NCI-H524 treated with DMSO at 0.1 percent for 48 hours (cell line): ENCODE data around the gene SYT3.

ENCODE experiments used
- DNase-seq: peaks from one replicate; lab custom pipeline; 2025; lab: John Stamatoyannopoulos, UW

The SYT3 gene, protein sequence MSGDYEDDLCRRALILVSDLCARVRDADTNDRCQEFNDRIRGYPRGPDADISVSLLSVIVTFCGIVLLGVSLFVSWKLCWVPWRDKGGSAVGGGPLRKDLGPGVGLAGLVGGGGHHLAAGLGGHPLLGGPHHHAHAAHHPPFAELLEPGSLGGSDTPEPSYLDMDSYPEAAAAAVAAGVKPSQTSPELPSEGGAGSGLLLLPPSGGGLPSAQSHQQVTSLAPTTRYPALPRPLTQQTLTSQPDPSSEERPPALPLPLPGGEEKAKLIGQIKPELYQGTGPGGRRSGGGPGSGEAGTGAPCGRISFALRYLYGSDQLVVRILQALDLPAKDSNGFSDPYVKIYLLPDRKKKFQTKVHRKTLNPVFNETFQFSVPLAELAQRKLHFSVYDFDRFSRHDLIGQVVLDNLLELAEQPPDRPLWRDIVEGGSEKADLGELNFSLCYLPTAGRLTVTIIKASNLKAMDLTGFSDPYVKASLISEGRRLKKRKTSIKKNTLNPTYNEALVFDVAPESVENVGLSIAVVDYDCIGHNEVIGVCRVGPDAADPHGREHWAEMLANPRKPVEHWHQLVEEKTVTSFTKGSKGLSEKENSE

DNA sequence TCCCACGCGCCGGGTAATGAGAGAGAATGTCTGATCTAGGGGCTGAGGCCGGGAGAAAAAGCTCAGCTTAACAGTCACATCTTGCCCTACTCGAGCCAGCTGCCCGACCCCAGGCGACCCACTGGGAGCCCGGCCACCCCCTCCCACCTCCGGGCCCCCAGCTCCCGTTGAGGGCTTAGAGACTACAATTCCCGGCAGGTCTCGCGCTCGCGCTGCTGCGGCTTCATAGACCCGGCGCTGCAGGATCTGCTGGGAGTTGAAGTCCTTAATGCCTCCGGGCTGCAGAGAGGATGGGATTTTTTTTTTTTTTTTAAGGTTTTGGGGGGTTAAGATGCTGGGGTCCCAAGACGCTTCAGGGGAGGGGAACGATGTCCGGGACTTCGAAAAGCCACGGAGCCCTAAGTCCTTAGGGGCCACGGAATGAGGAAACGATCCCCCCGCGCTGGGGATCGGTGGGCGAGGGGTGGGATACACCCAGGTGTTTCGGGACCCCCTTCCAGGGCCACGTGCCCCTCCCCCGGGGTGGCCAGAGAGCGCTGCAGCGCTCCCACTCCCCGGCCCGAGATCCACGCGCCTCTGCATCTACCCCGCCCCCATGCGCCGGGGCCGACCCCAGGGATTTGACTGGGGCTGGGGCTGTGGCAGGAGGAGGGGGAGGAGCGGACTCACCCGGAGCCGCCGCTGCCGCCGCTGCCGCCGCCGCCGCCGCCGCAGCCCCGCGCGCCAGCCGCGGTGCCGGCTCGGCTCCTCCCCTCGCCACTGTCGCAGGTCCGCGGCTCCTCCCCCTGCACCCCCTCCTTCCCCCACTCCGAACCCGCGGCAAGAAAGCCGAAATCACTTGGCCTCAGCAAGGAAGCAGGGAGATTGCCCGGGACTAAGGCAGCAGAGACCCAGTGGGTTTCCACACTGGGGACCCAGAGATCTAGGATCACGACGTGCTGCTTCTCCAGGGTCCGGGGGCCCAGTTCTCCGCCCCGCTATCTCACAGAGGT is at the start of gene SYT3:
TSS of gene SYT3 (minus strand) at position 761 of the 992 bp plus-strand sequence. CDS start 2,470 bp downstream, outside the sequence.
- peak; percentile 17 for DNase-seq

DNA sequence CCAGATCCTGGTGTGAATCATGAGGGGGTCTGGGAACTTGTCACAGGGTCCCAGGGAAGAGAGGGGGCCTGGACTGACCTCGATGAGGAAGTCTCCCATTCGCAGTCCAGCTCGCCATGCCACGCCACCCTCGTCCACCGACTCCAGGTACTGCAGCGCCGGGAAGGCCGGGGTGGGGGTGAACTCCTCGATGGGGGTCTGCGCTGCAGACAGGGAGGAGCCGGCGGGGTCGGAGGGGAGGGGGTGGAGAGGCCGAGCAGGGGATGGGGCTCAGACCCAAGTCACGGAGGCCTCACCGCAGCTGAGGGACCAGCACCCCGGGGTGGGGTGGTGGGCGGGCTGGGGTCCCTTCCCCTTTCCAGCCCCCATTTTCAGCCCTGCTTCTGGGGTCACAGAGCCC is 49.1 kb upstream of the SYT3 start:
- DNase-seq = no peak

DNA sequence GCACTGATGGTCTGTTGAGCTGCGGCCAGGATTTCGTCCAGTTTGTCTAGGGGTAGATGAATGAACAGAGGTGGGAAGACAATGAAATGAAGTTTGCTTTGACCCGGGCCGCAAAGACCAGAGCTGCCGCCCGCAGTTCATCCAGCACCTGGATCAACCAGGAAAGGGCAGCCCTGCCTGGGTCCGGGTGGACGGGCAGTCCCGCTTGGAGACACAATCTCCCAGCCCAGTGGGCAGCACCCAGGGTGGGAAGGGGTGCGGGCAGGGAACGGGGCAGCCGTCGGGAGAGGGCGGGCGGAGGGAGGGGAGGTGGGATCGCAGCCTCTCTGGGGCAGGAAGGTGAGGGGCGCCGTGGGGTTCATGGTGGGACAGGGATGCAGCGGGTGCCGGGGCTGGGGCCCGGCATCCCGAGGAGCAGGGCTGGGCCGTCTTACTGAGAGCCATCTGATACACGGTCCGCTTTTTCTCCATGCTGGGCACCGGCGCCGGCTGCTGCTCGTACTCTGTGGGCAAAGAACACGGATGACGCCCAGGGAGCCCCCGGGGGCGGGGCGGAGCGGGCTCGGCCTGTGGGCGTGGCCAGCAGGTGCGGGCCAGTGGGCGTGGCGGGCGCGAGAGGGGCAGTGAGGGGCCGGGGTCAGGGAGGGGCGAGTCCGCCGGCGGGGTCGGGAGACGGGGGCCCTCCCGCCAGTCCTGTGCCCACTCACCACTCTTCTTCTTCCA is 46.8 kb upstream of the SYT3 start:
- DNase-seq = no peak

DNA sequence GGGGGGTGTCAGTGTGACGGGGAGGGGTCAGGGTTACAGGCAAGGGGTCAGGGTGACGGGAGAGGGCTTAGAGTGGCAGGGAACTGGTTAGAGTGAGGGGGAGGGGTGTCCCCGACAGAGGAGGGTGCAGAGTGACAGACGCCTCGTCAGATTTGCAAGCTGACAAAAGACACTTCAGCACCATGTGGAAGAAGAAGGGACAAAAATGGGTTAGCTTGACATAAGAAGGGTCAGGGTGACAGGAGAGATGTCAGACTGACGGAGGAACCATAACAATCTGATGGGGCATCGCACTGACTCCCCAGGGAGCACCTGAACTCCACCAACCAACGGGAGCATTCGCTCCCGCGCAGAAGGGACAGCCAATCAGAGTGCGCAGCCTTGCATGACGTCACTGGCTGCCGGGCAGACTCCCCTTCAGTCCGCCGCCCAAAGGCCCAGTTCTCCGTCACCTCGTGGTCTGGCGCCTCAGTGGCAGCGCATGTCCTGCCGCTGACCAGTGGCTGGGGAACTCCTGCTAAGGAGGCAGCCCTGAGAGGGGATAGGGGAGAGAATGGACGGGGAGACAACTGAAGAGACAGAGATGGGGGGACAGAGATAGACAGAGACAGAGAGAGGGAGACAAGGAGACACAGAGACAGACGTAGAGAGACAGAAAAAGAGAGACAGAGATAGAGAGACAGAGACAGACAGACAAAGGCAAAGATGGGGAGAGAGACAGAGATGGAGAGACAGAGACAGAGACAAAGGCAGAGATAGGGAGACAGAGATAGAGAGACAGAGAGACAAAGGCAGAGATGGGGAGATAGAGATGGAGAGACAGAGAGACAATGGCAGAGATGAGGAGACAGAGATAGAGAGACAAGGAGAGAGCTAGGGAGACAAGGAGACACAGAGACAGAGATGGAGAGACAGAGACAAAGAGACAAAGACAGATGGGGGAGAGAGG is 39.8 kb upstream of the SYT3 start:
- DNase-seq = no peak

DNA sequence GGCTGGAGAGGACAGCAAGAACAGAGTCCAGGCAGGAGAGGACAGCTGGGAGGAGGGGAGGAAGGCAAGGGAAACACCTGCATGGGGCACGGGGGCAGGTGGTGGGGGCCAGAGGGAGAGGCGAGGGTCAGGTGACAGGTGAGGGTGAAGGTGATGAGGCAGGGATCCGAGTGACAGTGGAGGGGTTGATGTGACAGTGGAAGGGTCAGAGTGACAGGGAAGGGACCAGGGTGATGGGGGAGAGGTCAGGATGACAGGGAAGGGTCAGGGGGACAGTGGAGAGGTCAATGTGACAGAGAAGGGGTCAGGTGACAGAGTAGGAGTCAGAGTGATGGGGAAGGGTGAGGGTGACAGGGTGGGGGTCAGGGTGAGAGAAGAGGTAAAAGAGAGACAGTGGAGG is 38.6 kb upstream of the SYT3 start:
- no peak for DNase-seq

DNA sequence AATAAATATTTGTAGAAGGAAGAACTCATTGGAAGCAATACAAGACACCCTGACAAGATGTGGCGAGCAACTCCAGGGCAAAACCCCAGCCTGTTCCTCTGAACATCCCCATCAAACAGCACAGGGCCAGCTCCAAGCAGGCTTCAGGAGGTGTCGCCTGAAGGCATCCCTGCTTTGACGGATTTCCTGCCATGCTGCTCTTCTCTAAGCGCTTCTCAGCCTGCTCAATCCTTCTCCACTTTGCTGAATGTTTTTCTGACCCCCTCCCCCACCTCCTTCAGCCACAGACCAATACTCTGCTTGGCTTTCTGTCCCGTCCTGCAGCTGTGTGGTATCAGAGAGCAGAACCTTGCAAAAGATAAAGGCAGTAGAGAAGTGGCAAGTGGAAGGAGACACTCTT is 38.0 kb upstream of the SYT3 start:
- no peak for DNase-seq

DNA sequence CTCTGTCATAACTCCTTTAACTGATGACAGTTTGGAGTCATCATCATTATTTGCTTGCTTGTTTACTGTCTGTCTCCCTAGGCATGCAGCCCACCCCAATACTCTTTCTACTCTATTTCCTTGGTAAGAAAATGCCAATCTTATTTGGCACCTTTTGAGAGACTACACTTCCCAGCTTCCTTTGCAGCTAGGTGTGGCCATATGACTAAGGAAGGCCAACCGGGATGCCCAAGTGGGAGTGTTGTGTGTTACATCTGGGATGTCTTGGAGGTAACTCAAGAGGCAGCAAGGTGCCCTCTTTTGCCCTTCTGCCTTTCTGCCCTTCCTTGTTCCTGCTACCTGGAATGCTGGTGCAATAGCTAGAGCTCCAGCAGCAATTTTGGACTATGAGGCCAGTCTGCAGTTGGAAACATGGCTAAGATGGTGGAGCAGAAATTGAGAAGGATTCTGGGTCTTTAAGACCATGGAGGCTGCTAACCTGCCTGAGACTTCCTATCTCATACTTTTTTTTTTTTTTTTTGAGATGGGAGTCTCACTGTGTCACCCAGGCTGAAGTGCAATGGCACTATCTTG is 37.0 kb upstream of the SYT3 start:
- DNase-seq = no peak

DNA sequence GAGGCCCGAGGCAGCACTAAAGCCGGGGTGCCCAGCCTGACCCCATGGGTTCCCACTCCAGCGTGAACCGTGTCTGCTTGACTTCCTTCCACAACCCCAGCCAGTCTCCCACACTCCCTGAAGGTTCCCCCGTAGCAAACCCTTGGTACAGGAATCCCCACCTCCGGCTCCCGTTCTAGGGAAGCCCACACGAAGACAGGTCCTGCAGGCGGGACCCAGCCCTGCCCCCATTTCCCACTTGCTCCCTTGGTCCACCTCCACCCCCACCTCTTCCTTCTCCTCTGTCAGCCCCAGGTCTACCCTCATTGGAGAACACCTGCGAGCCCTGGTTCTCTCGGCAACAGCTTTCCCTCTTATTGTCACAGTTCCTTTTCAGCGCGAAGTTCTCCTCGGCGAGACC is 33.4 kb upstream of the SYT3 start:
- no peak for DNase-seq

DNA sequence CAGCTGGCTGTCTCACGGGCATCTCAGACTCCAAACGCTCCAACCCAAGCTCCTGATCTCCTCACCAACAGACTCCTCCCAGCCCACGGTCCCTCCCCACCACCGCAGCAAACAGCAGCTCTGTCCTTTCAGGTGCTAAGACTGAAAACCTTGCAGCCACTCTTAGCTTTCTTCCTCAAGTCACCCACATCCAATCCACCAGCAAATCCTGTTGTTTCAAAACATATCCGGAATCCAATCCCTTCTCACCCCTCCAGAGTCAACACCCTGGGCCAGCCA is 30.4 kb upstream of the SYT3 start:
- DNase-seq = no peak

DNA sequence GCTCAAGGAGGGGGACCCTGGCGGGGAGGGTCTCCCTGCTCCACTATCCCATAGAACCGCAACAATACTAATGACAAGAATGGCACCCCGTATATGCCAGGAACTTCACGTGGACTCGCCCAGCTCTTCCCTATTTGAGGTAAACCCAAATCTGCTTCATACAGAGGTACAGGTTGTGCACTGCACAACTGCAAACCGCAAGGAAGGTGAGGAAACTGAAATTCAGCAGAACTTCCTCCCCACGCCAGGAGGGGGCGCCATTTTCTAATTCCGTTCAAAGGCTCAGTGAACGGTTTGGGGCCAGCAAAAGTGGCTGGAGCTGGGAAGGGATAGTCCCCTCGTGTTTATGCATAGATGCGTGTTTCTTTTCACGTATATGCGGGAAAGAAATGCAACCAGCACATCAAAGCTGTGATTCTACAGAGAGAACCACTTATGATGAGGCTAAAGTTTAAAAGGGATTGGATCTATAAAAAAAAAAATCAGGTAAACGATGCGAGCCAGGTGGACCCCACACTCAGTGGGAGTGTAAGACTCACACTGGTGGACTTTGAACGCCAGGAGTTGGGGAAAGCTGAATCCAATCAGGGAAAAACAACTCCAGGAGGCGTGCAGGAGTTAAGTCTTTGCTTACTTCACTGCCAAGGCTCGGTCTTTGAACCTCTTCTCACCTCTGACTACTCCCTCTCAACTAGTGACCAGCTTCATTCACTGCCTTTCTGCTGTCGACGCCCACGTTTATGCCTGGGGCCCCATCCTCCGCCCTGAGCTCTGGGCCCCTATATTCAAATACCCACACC is 29.8 kb upstream of the SYT3 start:
- no peak for DNase-seq

DNA sequence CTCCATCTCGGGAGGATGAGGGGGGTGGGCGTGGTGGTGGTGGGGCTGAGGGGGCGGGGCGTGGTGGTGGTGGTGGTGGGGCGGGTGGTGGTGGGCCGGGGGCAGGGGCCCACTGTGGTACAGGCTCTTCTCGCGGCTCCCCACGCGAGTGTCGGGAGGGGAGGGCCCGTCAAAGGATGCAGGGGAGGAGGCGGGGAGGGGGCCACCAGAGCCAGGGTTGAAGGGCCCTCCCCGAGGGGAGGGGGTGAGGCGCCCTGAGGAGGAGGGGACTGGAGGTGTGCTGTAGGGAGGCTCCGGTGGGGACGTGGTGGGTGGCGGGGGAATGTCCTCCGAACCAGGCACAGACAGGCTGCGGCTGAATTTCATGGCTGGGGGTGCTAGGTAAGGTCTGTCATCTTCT is 29.2 kb upstream of the SYT3 start:
- DNase-seq = no peak

DNA sequence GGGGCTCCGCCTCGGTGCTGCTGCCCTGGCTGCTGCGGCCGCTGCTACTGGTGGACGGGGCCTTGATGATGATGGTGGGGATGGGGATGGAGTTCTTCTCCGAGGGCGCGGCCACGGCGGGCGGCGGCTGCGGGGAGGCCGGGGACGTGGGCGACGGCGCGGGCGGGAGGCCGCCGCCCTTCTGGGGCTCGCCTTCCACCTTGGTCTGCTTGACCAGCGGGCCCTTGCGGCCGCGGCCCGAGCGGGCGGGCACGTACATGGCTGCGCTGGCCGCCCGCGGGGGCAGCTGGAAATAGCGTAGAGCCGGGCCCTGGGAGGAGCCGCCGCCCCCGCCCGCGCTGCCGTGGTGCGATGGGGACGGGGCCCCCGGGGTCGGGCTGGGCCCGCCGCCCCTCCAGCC is 28.7 kb upstream of the SYT3 start:
- no peak for DNase-seq

DNA sequence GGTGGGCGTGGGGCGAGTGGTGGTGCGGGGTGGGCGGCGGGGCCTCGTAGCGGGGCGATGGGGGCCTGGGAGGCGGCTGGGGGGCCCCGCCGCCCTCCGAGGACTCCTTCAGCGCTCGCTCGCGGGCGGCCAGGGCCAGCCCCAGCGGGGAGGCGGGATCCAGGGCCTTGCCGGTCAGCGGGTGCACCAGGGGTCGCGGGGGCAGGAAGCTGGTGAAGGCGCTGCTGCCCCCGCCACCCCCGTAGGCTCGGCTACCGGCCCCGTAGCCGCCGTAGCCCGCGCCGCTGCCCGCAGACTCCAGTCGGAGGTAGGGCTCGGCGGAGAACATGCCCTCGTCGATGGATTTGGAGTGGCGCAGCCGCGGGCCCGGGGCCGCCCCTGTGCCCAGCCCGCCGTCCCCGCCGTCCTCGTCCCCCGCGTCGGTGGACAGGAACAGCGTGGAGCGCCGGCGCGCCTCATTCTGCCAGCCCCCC is 28.1 kb upstream of the SYT3 start:
- no peak for DNase-seq

DNA sequence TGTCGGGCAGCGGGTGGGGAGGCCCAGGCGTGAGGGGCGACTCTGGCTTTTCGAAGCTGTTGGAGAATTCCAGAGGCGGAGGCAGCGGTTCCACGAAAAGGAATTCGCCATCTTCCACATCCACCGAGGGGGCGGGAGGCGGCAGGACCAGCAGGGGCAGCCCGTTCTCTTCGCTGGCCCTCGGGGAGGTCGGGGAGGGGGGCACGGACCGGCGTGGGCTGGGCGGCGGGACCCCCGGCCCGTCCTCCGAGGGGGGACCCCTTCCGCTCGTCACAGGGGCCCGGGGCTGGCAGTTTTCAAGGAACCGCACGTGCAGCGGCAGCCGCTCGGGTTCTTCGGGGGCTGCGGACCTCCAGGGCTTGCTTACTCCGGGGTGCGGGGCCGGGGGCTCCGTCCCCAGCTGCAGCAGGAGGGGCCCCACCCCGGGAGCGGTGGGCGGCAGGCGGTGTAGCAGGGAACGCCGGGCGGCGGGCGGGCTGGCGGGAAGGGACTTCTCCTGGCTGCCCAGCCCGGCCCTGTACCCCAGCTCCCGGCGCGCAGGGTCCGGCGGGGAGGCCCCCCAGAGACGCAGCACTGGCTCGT is 27.6 kb upstream of the SYT3 start:
- no peak for DNase-seq

DNA sequence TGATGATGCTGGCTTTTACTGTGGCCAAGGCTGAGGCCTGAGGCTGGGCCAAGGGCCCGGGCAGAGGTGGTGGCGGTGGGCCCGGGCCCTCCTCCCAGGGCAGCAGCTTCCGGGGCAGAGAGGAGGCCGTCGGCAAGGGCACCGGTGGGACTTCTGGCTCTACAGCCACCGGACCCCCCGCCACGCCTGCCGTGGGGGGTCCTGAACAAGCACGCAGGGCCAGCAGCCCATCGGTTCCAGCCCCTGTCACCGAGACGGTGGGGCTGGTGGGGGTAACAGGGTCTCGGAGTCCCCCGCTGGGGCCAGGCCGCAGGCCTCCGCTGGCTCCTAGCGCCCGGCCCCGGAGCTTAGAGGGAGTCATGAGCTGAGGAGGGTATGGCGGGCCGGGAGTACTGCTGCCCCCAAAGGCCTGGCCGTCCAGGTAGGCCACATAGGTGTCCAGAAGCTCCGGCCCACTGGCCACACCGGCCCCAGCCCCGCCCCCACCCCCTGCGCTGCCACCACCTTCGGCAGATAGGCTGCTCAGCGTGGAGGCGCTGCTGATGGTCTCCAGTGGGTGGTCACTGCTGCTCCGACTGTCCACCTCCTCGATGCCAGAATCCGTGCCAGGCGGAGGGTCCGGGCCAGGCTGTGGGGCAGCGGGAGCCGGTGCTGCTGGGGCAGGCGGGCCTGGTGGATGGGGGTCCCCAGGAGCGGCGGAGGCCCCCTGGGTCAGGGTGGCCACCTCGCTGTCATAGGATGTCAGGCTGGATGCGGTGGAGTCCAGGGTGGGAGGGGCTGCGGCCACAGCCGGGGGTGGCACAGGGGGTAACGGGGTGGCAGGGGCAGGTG is 26.9 kb upstream of the SYT3 start:
- DNase-seq = no peak

DNA sequence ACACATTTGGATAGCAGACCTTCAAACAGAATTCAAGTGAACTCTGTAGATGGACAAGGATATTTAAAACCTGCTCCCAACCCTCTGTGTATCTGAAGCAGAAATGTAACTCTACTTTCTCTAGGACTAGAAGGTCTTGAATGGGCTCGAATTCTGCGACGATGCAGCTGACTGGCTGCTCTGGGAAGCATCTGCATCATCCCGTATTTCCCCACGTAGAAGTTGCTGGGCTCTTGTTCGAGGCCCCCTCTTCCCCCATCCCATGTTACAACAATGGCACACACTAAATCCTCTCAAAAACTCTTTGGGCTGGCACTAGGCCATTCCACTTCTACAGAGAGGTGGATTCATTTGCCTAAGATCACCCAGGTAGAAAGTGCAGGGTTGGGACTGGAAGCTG is 24.5 kb upstream of the SYT3 start:
- no peak for DNase-seq

DNA sequence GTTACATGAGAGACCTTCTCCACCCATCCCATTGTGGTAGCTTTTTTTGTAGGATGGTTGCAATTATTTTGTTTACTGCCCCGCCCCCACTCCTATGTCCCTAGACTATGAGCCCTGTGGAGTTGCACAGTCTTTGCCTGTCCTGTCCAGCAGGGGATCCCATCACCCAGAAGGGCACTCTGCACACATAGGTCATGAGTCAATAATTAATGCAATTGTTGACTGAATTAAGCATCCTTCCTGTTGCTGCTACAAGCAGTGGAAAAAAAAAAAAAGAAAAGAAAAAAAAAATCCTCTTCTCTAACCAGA is 23.8 kb upstream of the SYT3 start:
- no peak for DNase-seq

DNA sequence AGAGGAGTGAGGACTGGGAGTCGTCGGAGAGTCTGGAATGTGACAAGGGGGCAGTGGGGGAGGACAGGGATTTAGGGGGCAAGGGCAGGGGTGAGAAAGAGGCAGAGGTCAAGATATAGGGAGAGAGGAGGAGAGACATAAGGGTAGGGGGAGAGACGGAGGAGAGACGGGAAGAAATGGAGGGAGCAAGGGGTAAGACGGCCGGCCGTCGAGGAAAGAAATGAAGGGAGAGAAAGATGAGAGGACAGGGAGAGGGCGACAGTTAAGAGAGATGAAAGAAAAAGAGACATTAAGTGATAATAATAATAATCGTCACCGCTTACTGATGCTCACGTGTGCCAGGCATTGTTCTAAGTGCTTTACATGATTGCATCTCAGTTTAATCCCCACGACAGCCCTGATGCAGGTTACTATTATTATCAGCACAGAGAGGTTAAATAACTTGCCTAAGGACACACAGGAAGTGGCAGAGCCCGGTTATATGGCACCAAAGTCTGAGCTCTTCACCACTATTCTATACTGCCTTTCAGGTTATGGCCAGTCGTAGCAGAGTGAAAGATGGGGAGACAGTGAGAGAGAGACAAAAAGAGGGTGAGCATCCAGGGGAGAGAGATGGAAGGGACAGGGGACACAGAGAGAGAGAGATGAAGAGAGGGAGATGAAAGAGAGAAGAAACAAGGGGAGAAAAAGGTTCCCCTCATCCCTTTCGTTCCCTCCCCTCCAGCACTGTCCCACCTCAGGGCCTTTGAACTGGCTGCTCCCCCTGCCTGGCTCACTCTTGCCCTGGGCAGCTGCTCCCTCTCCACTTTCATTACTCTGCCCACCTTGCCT is 23.2 kb upstream of the SYT3 start:
- no peak for DNase-seq
